Measurements from ENCODE around the gene PPM1E.

- TF ChIP-seq, protein P1, sequence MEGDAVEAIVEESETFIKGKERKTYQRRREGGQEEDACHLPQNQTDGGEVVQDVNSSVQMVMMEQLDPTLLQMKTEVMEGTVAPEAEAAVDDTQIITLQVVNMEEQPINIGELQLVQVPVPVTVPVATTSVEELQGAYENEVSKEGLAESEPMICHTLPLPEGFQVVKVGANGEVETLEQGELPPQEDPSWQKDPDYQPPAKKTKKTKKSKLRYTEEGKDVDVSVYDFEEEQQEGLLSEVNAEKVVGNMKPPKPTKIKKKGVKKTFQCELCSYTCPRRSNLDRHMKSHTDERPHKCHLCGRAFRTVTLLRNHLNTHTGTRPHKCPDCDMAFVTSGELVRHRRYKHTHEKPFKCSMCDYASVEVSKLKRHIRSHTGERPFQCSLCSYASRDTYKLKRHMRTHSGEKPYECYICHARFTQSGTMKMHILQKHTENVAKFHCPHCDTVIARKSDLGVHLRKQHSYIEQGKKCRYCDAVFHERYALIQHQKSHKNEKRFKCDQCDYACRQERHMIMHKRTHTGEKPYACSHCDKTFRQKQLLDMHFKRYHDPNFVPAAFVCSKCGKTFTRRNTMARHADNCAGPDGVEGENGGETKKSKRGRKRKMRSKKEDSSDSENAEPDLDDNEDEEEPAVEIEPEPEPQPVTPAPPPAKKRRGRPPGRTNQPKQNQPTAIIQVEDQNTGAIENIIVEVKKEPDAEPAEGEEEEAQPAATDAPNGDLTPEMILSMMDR (IDR thresholded peaks at IDR 0.05): no peak
- no peak for TF ChIP-seq POLR2A (IDR thresholded peaks at IDR 0.05)
These were observed 1.5 kb downstream of the PPM1E start for GRCh38 chr17:58757162-58757613.

Measured in right lobe of liver (tissue), 4 donors.